Right cardiac atrium (tissue), 5 donors: ENCODE measurements around the gene ZNF746. TPM values are rescaled to one million over a fixed set of nuclear protein-coding genes. Genes with fewer than 3 reads are reported as not detected.

Source experiments
- ATAC-seq, 2 donors: fragments of 200-7000 bp; cut with Tn5 transposase; one replicate each; pipeline versions ENCODE4 v1.8.0 to v1.9.1; 2020; ENCODE audit warnings: moderate library complexity in 2 of 2, mild to moderate bottlenecking in 1 of 2
- DNase-seq, 3 donors: peaks; one replicate each; pipeline ENCODE4 v3.0.0-alpha.2; 2020
- H3K27ac ChIP-seq: one replicate; pipeline ENCODE4 v1.5.1; 2013; ENCODE audit warnings: mild to moderate bottlenecking, low read length, control low read depth, moderate library complexity
- H3K27me3 ChIP-seq: one replicate; pipeline ENCODE4 v1.6.1; 2013; ENCODE audit not compliant: control insufficient read depth, insufficient read depth
- H3K4me1 ChIP-seq: one replicate; pipeline ENCODE4 v1.6.1; 2013; ENCODE audit warnings: low read length; ENCODE audit not compliant: control insufficient read depth, insufficient read depth
- H3K4me3 ChIP-seq: one replicate; pipeline ENCODE4 v1.5.1; 2013; ENCODE audit warnings: low read length, control low read depth
- H3K9me3 ChIP-seq: one replicate; pipeline ENCODE4 v1.6.1; 2013; ENCODE audit warnings: low read length; ENCODE audit not compliant: control insufficient read depth
- WGBS: extraction: QIAGEN DNeasy Blood & Tissue Kit; methylation state at CpG from one replicate; pipeline ENCODE4 v1.1.7; 2013; 5-methylcytosine and 5-hydroxymethylcytosine counted together
- intact Hi-C, 4 donors: fragments of 100-400 bp; cut with DNase I; formaldehyde crosslinking; loops; one replicate each; pipeline versions ENCODE4 v1.11.0 to v1.14.0; 2022 to 2023
- polyA plus RNA-seq: library from polyadenylated mRNA; stranded (reverse); fragments of 200-250 nt; gene quantifications from one replicate; pipeline ENCODE4 v1.2.3, GENCODE V29; 2013
- total RNA-seq, 4 donors: library from RNA; stranded (reverse); fragmentation: NEBNext Ultra II Directional; extraction: Animal tissue kit (Norgen Biotek cat#: 25700); gene quantifications; one replicate each; pipeline ENCODE4 v1.2.1, GENCODE V29; 2021
- donor health status: healthy with polysubstance abuse.
- donor health status: DM: no; HTN: yes; CAD: no.
- donor health status: DM: no; HTN: no; CAD: no.
- donor health status: DM: no; HTN: yes; CAD: no; lungs with severe emphysema.
- donor health status: DM: yes; HTN: yes; CAD: no.

Gene ZNF746
- total and polyA plus RNA-seq, 5 donors = 5.0 to 10.7 (median 9.7) TPM

DNA sequence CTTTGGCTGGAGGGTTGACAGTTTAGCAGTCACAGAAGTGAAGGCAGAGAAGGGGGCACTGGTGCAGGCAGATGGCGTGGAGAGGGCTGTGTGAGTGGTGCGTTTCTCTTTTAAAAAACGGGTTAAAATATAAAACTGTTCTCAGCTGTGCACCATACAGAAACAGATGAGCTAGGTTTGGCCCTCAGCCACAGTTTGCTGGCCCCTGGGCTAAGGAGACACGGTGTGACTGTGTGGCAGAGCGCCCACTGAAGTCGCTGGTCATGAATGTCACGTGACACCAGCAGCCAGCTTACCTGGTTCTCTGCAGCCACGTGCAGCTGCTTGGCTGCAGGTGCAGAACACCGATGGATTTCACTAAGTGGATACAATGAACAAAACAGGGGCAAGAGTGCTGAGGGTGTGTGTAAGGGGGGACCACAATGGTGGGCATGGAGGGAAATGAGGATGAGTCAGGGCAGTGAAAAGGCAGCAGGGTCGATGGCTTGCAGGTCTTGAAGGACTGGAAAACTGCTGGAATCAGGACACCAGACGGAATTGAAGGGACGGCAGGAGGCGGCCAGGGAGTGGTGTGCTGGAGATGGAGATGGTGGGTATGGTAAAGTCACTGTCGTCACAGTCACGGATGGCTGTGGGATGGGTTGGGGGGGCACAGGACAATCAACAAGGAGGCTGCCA is 7.4 kb downstream of the ZNF746 start:
- Histone ChIP-seq H3K27me3 (no peaks in the 10 kb centered on the region), H3K4me3 (no peak overlapping the region), H3K9me3 (no peaks in the 10 kb centered on the region), H3K27ac (no peak overlapping the region), H3K4me1 (no peaks in the 10 kb centered on the region)
- intact Hi-C loops = no loop called here
- DNase-seq (no peak), ATAC-seq (no peak)
- WGBS = 83% methylated on average over 15 of the region's 15 CpGs

DNA sequence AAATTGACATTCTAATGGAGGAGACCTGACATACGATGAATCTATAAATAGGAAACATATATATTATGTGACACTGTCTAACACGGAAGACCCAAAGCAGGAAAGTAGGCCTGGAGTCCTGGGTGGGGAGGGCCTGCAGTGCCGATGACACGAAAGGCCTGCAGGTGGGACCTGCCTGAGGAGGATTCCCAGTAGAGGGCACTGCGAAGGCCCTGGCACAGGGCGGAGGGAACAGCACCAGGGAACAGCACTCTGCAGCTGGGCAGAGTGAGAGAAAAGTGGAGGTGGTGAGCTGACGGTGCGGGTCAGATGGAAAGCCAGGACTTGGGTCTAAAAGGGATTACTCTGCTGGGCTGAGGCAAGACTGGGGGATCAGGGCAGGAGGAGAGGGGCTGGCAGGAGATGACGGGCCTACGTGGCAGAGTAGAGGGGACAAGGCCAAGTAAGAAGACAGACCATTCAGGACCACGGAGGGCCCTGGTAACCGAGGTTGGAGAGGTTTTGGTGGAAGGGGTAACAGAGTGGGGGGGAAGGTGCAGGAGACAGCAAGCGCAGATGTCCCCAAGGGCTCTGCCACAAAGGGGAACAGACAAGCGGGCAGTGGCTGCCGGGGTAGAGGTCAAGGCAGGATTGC is 8.1 kb downstream of the ZNF746 start:
- H3K4me1 ChIP-seq = no peaks in the 10 kb centered on the region
- ATAC-seq (peak; percentile 44 to 50), DNase-seq (no peak)
- H3K27me3 ChIP-seq = no peaks in the 10 kb centered on the region
- no peak overlapping the region for H3K4me3 ChIP-seq
- H3K27ac ChIP-seq = no peak overlapping the region
- 84% methylated on average over 15 of the region's 15 CpGs for WGBS
- intact Hi-C loops = no loop called here
- H3K9me3 ChIP-seq = no peaks in the 10 kb centered on the region

DNA sequence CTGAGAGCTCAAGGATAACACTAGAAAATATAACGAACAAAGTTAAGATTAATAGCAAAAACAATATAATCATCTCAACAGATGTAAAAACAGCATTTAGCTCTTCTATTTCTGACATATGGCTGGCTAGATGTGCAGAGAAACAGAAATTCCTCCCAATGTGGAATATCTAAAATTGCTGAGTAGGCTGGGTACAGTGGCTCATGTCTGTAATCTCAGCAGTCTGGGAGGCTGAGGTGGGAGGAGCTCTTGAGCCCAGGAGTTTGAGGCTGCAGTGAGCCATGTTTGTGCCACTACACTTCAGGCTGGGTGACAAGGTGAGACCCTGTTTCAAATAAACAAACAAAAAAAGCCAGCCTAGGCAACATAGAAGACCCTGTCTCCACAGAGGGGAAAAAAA is 18.0 kb downstream of the ZNF746 start:
- 99% methylated on average over 1 of the region's 1 CpG for WGBS
- intact Hi-C loops = no loop called here

DNA sequence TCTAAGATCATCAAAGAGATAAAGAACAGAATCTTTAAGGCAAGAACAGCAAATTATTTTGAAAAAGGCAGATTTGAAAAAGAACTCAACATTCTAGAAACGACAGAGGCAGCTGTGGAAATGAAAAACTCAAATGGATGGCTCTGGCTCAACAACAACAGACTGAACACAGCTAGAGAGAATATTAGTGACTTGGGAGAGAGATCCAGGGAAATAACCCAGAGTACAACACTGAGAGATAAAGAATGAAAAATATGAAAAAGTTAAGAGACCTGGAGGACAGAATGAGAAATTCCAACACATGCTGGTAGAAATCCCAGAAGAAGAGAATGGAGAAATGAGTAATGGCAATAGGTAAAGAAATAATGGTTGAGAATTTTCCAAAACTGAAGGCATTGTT is 18.9 kb downstream of the ZNF746 start:
- Histone ChIP-seq H3K4me1 (no peaks in the 10 kb centered on the region), H3K9me3 (no peaks in the 10 kb centered on the region), H3K27ac (no peak overlapping the region), H3K27me3 (no peaks in the 10 kb centered on the region), H3K4me3 (no peak overlapping the region)
- ATAC-seq (no peak), DNase-seq (no peak)
- 100% methylated on average over 1 of the region's 1 CpG for WGBS
- intact Hi-C loops = no loop called here

More for the DNA sequence above, 18.0 kb downstream of the ZNF746 start:
- ATAC-seq = no peak
- no peak overlapping the region for H3K4me3 ChIP-seq
- H3K27ac ChIP-seq = no peak overlapping the region
- no peaks in the 10 kb centered on the region for H3K27me3 ChIP-seq
- H3K9me3 ChIP-seq = no peaks in the 10 kb centered on the region
- DNase-seq = no peak
- H3K4me1 ChIP-seq = no peaks in the 10 kb centered on the region

DNA sequence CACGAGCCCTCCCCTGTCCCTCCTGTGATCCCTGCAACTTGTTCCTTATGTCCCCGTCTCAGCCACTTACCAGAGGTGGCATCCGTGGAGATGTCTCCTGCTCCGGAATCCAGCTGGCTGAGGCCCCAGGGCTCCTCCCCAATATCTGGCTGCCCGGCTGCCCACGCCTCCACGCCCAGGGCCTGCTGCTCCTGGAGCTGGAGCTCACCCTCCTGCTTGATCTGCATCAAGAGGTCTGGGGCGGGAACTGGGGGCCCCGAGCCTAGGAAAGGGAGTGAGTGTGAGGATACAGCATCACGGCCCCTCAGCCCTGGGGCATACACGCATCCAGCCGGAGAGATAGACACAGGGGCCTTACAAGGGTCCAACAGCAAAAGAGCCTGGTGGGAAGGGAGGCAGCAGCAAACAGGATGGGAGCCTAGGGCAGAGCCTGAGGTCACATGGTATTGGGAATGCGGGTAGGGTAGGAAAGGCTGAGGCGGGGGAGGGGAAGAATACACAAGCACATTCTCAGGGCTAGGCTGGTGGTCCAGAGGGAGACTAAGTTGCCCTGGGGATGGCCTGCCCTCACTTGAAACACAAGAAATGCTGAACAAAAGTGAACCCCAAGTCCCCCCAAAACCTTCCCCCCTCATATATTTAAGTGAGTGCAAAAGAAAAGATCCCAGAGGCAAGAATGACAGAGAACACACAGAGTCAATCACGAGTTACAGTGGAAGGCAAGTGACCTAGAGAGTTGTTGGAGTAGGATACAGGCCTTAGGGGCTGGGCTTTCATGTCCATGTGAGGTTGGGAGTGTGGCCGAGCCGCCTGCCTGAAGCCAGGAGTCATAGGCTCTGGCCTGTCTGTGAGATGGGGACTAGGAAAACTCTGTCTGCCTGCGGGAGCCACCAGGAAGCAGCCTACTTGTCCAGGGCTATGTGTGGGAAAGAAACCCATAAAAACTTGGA is 19.8 kb downstream of the ZNF746 start:
- Histone ChIP-seq H3K4me1 (no peaks in the 10 kb centered on the region), H3K9me3 (no peaks in the 10 kb centered on the region), H3K27ac (no peak overlapping the region), H3K4me3 (no peak overlapping the region), H3K27me3 (no peaks in the 10 kb centered on the region)
- ATAC-seq = no peak
- DNase-seq = peak in 1 of 3 donors; percentile 48
- intact Hi-C loops = no loop called here
- 92% methylated on average over 18 of the region's 18 CpGs for WGBS

DNA sequence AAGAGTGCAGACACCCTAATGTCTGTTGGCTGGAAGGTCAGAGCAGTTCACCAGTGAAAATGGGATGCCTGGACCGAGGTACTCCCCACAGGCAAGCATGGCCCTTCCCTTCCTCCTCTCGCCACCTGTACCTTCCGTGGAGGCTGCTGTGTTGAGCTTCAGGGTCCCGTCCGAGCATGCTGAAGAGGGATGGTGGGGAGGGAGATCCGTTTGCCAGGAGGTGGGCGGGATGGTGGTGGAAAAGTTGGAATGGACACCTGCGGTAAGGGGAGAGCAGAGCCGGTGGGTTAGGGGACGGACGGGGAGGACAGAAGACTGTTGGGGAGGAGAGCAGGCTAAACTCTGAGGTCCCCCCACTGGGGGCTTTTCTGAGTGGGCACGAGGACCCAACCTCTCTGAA is 20.8 kb downstream of the ZNF746 start:
- intact Hi-C loops = no loop called here
- H3K27ac ChIP-seq = no peak overlapping the region
- no peaks in the 10 kb centered on the region for H3K27me3 ChIP-seq
- 93% methylated on average over 12 of the region's 12 CpGs for WGBS
- H3K9me3 ChIP-seq = no peaks in the 10 kb centered on the region
- ATAC-seq (no peak), DNase-seq (no peak)
- H3K4me1 ChIP-seq = no peaks in the 10 kb centered on the region
- no peak overlapping the region for H3K4me3 ChIP-seq

DNA sequence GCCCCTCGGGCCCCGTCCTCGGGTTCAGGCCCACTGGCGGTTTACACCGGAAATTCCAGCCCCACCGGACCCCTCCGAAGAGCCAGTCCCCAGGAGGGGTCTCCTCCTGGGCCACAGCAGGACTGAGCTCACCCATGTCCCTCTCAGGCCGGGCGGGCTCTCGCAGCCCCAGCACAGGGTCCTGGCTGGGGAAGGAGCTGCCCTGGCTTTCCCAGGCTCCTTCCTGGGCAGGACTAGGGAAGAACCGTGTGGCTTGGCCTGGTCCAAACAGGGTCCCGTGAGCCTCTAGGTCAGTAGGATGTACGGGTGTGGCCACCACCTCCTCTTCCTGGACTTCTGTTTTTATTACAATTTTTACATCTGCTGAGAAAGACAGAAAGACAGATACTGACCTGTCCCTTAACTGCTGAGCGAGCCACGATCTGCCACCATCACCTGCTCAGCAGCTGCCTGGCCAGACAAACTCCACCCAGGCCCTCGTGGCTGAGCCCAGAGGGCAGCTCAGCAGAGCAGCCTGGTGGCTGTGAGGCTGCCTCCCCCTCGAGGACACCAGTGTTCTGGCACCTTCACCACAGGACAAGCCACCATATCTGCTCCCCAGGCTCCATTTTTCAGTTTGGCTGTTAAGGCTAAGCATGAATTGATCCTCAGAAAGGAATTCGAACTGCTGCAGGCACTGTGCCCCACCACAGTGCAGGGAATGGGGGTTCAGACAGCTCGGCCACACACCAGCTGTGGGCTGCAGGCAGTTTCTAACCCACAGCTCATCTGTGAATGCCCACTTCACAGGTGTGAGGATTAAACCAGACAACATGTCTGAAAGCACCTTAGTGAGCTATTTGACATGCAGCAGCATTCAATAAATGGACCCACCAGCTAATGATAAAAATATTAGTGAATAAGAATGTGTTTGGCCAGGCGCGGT is 22.2 kb downstream of the ZNF746 start:
- Histone ChIP-seq H3K9me3 (no peaks in the 10 kb centered on the region), H3K4me1 (no peaks in the 10 kb centered on the region), H3K4me3 (no peak overlapping the region), H3K27ac (no peak overlapping the region), H3K27me3 (no peaks in the 10 kb centered on the region)
- ATAC-seq (peak in 1 of 2 donors; percentile 34), DNase-seq (no peak)
- 92% methylated on average over 21 of the region's 21 CpGs for WGBS
- intact Hi-C loops = no loop called here

DNA sequence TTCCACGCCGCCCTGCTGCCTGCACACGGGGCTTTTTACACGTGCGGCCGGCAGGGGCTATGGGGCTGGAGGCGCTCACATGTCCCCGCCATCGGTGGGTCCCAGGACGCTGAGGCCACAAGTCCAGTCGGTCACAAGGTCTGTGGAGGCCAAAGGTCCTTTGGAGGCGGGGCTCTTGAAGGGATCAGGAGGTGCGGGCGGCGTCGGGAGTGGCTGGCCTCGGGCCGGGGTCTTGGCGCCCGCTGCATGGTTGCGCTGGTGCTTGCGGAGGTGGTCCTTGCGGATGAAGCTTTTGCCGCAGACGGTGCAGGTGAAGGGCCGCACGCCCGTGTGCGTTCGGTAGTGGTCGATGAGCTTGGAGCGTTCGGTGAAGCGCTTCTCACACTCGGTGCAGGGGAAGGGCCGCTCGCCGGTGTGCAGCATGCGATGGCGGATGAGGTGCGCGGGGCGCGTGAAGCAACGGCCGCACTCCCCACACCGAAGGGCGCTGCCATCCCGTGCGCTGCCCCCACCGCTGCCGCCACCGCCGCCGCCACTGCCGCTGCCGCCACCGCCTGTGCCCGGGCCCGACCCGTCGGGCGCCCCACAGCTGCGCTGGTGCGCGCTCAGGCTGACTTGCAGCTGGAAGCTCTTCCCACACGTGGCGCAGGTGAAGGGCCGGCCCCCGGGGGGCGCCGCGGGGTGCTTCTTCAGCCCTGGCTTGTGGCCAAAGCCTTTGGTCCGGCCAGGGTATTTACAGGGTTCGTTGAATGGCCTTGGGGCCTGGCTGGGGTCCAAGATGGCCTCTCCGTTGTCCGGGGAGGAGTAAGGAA is 23.1 kb downstream of the ZNF746 start:
- ATAC-seq (peak in 1 of 2 donors; percentile 19), DNase-seq (peak in 2 of 3 donors; percentile 58 to 64)
- Histone ChIP-seq H3K9me3 (no peaks in the 10 kb centered on the region), H3K4me3 (no peak overlapping the region), H3K27ac (no peak overlapping the region), H3K4me1 (no peaks in the 10 kb centered on the region), H3K27me3 (no peaks in the 10 kb centered on the region)
- intact Hi-C loops = no loop called here
- WGBS = 95% methylated on average over 77 of the region's 77 CpGs

DNA sequence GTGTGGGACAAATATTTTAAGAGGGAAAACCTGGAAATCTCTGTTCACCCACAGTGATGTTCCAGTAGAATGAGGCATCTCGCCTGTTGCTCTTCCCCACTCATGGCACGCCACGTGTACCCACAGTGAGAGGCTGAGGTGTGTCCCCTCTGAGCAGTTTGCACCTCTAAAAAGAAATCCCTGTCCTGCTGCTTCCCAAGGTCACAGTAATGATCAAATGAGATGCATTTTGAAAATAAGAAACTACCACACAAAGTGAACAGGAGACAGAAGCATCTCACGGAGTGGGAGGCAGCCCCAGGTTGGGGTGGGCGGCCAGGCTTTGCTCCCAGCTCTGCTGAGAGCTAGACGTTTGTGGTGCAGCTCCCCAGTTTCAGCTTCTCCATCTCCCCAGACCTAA is 24.4 kb downstream of the ZNF746 start:
- WGBS = 91% methylated on average over 6 of the region's 6 CpGs
- Histone ChIP-seq H3K9me3 (no peaks in the 10 kb centered on the region), H3K27ac (no peak overlapping the region), H3K4me3 (no peak overlapping the region), H3K4me1 (no peaks in the 10 kb centered on the region), H3K27me3 (no peaks in the 10 kb centered on the region)
- DNase-seq = no peak
- ATAC-seq = no peak
- intact Hi-C loops = no loop called here
